Natural killer cell (primary cell): ENCODE measurements around the gene LRRC4B. TPM values are rescaled to one million over a fixed set of nuclear protein-coding genes. Genes with fewer than 3 reads are reported as not detected.

Experiments
- ATAC-seq, 3 donors: fragments of 150-1000 bp in 2 of 3; fragments of 200-7000 bp in 1 of 3; cut with Tn5 transposase; 1 replicate in 1 of 3; 2 replicates in 2 of 3; pipeline ENCODE4 v1.10.0; 2021; ENCODE audit warnings: mild to moderate bottlenecking in 2 of 3, moderate library complexity in 2 of 3
- DNase-seq, 2 donors: peaks; one replicate each; pipeline versions ENCODE4 v3.0.0 to v3.0.0-alpha.2; 2013 to 2021; ENCODE audit warnings: mixed read lengths in 1 of 2
- H3K27ac ChIP-seq: one replicate; pipeline ENCODE4 v1.5.1; 2013; ENCODE audit warnings: mild to moderate bottlenecking, low read length
- H3K27me3 ChIP-seq: one replicate; pipeline ENCODE4 v1.6.1; 2013; ENCODE audit warnings: low read length; ENCODE audit not compliant: control insufficient read depth, insufficient read depth
- H3K36me3 ChIP-seq: one replicate; pipeline ENCODE4 v1.6.1; 2013; ENCODE audit warnings: low read length; ENCODE audit not compliant: control insufficient read depth, insufficient read depth
- H3K4me1 ChIP-seq: one replicate; pipeline ENCODE4 v1.6.1; 2013; ENCODE audit warnings: low read length; ENCODE audit not compliant: control insufficient read depth, insufficient read depth
- H3K4me3 ChIP-seq: one replicate; pipeline ENCODE4 v1.5.1; 2013; ENCODE audit warnings: low read length
- H3K9me3 ChIP-seq: one replicate; pipeline ENCODE4 v1.6.1; 2013; ENCODE audit warnings: low read length; ENCODE audit not compliant: control insufficient read depth, insufficient read depth
- H3K27ac Mint-ChIP-seq, 2 donors: one replicate each; pipeline ENCODE4 v1.8.0; 2022; ENCODE audit warnings: mild to moderate bottlenecking in 2 of 2, mixed read lengths in 2 of 2, moderate library complexity in 1 of 2
- H3K27me3 Mint-ChIP-seq, 2 donors: one replicate each; pipeline ENCODE4 v1.8.0; 2022; ENCODE audit warnings: low read depth in 2 of 2, mixed read lengths in 2 of 2
- H3K36me3 Mint-ChIP-seq: one replicate; pipeline ENCODE4 v1.8.0; 2022; ENCODE audit warnings: mixed read lengths
- H3K4me1 Mint-ChIP-seq, 2 donors: one replicate each; pipeline ENCODE4 v1.8.0; 2022; ENCODE audit warnings: mixed read lengths in 2 of 2
- H3K4me3 Mint-ChIP-seq: one replicate; pipeline ENCODE4 v1.8.0; 2022; ENCODE audit warnings: mild to moderate bottlenecking, moderate library complexity, mixed read lengths
- H3K9me3 Mint-ChIP-seq, 2 donors: one replicate each; pipeline ENCODE4 v1.8.0; 2022; ENCODE audit warnings: mixed read lengths in 2 of 2
- WGBS: methylation state at CpG from one replicate; pipeline ENCODE4 v1.1.7; 2013; ENCODE audit warnings: missing lambda C conversion rate; ENCODE audit not compliant: insufficient coverage; 5-methylcytosine and 5-hydroxymethylcytosine counted together
- intact Hi-C: fragments of 100-400 bp; cut with micrococcal nuclease; formaldehyde crosslinking; loops from one replicate; pipeline ENCODE4 v1.14.2; 2022
- total RNA-seq, 4 donors: library from RNA; stranded (reverse); fragments of 120-200 nt in 1 of 4; gene quantifications; one replicate each; pipeline versions ENCODE4 v1.2.3 to v1.2.4, GENCODE V29; 2013 to 2022
- TF ChIP-seq, protein P1 (sequence below): fragments of 200-600 bp; IDR thresholded peaks from one replicate; pipeline ENCODE4 v1.8.0; 2022; ENCODE audit warnings: antibody characterized with exemption

Gene LRRC4B
- total RNA-seq, 3 donors from 2014 or later (not counting 1 experiment from before 2014, with no cell fraction given) = not detected

DNA sequence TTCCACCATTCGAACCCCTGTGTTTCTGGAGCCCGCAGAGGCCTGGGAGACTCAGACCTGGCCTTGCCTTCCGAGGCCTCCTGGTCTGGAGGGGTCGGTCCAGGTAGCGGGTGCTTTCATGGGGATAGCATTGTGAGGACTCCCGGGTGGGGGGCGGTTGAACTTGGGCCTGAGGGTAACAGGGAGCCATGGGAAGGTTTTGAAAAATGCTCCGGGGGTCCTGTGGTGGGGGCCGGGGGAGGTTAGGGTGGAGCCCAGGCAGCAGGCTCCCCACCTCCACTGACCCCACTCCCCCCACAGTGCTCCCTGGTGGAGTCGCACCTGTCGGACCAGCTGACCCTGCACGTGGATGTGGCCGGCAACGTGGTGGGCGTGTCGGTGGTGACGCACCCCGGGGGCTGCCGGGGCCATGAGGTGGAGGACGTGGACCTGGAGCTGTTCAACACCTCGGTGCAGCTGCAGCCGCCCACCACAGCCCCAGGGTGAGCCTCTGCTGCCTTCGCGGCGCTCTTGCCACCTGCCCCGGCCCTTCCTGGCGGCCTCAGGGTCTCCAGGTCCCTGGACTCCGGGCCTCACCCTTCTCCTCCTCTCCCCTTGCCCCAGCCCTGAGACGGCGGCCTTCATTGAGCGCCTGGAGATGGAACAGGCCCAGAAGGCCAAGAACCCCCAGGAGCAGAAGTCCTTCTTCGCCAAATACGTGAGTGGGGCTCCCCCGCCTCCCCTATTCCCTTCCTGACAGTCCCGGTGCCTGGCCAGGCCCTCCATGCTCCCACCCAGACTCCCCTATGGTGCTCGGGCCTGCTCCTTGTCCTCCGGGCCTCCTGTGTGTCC, 87.7 kb downstream of the LRRC4B start:
- TF ChIP-seq, protein P1, sequence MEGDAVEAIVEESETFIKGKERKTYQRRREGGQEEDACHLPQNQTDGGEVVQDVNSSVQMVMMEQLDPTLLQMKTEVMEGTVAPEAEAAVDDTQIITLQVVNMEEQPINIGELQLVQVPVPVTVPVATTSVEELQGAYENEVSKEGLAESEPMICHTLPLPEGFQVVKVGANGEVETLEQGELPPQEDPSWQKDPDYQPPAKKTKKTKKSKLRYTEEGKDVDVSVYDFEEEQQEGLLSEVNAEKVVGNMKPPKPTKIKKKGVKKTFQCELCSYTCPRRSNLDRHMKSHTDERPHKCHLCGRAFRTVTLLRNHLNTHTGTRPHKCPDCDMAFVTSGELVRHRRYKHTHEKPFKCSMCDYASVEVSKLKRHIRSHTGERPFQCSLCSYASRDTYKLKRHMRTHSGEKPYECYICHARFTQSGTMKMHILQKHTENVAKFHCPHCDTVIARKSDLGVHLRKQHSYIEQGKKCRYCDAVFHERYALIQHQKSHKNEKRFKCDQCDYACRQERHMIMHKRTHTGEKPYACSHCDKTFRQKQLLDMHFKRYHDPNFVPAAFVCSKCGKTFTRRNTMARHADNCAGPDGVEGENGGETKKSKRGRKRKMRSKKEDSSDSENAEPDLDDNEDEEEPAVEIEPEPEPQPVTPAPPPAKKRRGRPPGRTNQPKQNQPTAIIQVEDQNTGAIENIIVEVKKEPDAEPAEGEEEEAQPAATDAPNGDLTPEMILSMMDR = no peak
- ATAC-seq = no peak
- H3K27me3 ChIP-seq = no peaks in the 10 kb centered on the region
- peak overlapping the region in 1 of 2 donors; percentile 49 for H3K27ac Mint-ChIP-seq
- H3K27me3 Mint-ChIP-seq = no peaks in the 10 kb centered on the region
- intact Hi-C loops = no loop called here
- H3K4me1 ChIP-seq = peaks cover 25% of the 10 kb centered on the region
- no peak for DNase-seq
- H3K4me3 ChIP-seq = no peak overlapping the region
- H3K36me3 Mint-ChIP-seq = no peaks in the 10 kb centered on the region
- peaks cover 30 to 45% of the 10 kb centered on the region in 2 donors for H3K4me1 Mint-ChIP-seq
- peaks cover 36% of the 10 kb centered on the region for H3K36me3 ChIP-seq
- H3K9me3 Mint-ChIP-seq = no peaks in the 10 kb centered on the region
- 92% methylated on average over 35 of the region's 37 CpGs for WGBS
- no peak overlapping the region for H3K4me3 Mint-ChIP-seq
- peaks cover 3% of the 10 kb centered on the region for H3K9me3 ChIP-seq
- H3K27ac ChIP-seq = no peak overlapping the region

DNA sequence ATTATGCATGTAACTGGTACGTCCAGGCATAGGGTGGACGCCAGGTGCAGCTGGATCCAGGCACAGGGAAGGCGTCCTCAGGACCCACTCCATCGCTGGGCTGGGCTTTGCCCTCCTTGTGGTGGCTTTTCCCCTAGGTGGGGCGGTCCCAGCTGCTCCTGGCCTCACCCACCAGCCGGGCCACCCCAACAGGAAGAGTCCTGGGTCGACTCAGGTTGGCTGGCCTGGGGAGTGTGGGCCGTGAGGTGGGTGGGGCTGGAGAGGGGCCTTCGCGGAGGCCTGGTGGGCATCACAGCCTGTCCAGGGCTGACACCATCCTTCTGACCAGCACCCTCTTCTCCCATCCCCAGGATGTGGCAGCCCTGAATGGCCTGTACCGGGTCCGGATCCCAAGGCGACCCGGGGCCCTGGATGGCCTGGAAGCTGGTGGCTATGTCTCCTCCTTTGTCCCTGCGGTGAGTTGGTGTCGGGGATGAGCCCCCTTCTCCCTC, 88.4 kb downstream of the LRRC4B start:
- Mint-ChIP-seq H3K36me3 (no peaks in the 10 kb centered on the region), H3K27ac (peak overlapping the region in 1 of 2 donors; percentile 49), H3K9me3 (no peaks in the 10 kb centered on the region), H3K27me3 (no peaks in the 10 kb centered on the region), H3K4me1 (peaks cover 30 to 48% of the 10 kb centered on the region in 2 donors), H3K4me3 (no peak overlapping the region)
- no peaks in the 10 kb centered on the region for H3K27me3 ChIP-seq
- intact Hi-C loops = loop anchor here (5.0 kb wide), 1 partner anchor 123 kb away; no protein-coding TSS in a partner anchor
- no peak overlapping the region for H3K27ac ChIP-seq
- DNase-seq (no peak), ATAC-seq (no peak)
- no peak overlapping the region for H3K4me3 ChIP-seq
- H3K4me1 ChIP-seq = peaks cover 25% of the 10 kb centered on the region
- H3K9me3 ChIP-seq = peaks cover 3% of the 10 kb centered on the region
- peaks cover 36% of the 10 kb centered on the region for H3K36me3 ChIP-seq
- WGBS = 96% methylated on average over 16 of the region's 16 CpGs
- TF ChIP-seq, protein P1 = no peak

DNA sequence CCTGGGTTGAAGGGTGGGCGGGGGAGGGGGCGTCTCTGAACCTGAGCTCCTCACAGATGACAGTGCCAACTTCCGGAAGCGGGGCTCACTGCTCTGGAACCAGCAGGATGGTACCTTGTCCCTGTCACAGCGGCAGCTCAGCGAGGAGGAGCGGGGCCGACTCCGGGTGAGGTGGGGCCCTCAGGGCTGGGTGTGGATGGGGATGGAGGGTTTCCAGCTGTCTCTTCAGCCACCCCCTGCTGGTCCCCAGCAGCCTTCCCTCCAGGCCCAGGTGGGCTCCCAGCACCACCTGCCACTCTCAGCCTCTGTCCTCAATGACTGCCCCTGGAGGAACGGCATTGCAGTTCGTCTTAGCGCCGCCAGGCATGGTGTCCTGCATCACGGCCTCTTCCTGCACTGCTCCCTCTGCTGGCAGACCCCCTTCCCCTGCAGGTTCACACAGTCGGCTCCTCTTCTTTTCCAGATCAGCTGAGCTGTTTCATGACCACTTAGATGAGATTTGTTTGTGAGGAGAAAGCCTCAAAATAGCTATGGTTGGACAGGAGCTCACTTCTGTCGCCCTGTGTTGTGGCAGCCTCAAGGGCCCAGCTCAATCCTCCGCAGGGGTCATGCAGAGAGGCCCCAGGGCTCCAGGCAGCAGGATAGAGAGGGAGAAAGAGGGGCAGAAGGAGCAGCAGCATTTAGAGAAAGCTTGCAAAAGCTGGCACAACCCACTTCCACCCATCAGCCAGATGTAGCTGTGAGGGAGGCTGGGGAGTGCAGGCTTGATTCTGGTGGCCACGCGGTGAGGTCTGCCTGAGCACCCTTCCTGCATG, 89.1 kb downstream of the LRRC4B start:
- 96% methylated on average over 18 of the region's 19 CpGs for WGBS
- Histone ChIP-seq H3K4me3 (no peak overlapping the region), H3K27me3 (no peaks in the 10 kb centered on the region), H3K9me3 (peaks cover 3% of the 10 kb centered on the region), H3K4me1 (peaks cover 25% of the 10 kb centered on the region), H3K36me3 (peaks cover 36% of the 10 kb centered on the region), H3K27ac (no peak overlapping the region)
- TF ChIP-seq, protein P1 = peak; percentile 10
- intact Hi-C loops = loop anchor here (5.0 kb wide), 1 partner anchor 122 kb away; no protein-coding TSS in a partner anchor
- DNase-seq (peak in 1 of 2 donors; percentile 39), ATAC-seq (no peak)
- peak overlapping the region; percentile 25 for H3K4me3 Mint-ChIP-seq
- no peaks in the 10 kb centered on the region for H3K9me3 Mint-ChIP-seq
- no peak overlapping the region for H3K27ac Mint-ChIP-seq
- H3K36me3 Mint-ChIP-seq = no peaks in the 10 kb centered on the region
- H3K27me3 Mint-ChIP-seq = no peaks in the 10 kb centered on the region
- peaks cover 30 to 48% of the 10 kb centered on the region in 2 donors for H3K4me1 Mint-ChIP-seq
